CD4-positive, alpha-beta T cell treated with Interleukin-4 for 1 hour (primary cell): ENCODE measurements around the gene GK.
A peak's percentile ranks its signal among the peaks of the same experiment; 100 is the strongest.
"Not testable (repeated sequence)": the region's sequence is repeated elsewhere in the genome, so short reads cannot be mapped to it uniquely, and the experiment has no call there.

ENCODE experiments used
- DNase-seq, 2 donors: peaks; one replicate each; pipeline ENCODE4 v3.0.0-alpha.2; 2020 to 2022

Gene GK

GRCh38 chrX:30713061-30713525 lies 59.9 kb downstream of the GK start:
- peak; percentile 49 to 50 for DNase-seq

GRCh38 chrX:30714138-30714537 lies 60.9 kb downstream of the GK start:
- no peak for DNase-seq

- no peak for DNase-seq
Measured at GRCh38 chrX:30715976-30716375, 62.8 kb downstream of the GK start.

GRCh38 chrX:30733852-30734660 lies 80.8 kb downstream of the GK start:
- DNase-seq: no peak

GRCh38 chrX:30734782-30735181 lies 81.6 kb downstream of the GK start:
- no peak for DNase-seq

GRCh38 chrX:30735839-30736238 lies 82.6 kb downstream of the GK start:
- peak; percentile 60 to 66 for DNase-seq

- DNase-seq: no peak
Measured at GRCh38 chrX:30741545-30741944, 88.3 kb downstream of the GK start.

- DNase-seq: no peak
Measured at GRCh38 chrX:30748342-30748960, 95.2 kb downstream of the GK start.

GRCh38 chrX:30751497-30751896 lies 98.3 kb downstream of the GK start:
- DNase-seq: no peak

GRCh38 chrX:30762755-30763154 lies 109.5 kb downstream of the GK start:
- no peak for DNase-seq

- not testable (repeated sequence) for DNase-seq
Measured at GRCh38 chrX:30773764-30774163, 120.5 kb downstream of the GK start.

GRCh38 chrX:30777575-30777974 lies 124.4 kb downstream of the GK start:
- no peak for DNase-seq

- no peak for DNase-seq
Measured at GRCh38 chrX:30779453-30780030, 126.3 kb downstream of the GK start.
